WTC11 (cell line): Measurements from ENCODE around the gene RYR2. TPM values are rescaled to one million over a fixed set of nuclear protein-coding genes. Genes with fewer than 3 reads are reported as not detected.

Source experiments
- ATAC-seq: fragments of 200-7000 bp; cut with Tn5 transposase; 2 replicates; pipeline ENCODE4 v1.10.0; 2021; ENCODE audit warnings: mild to moderate bottlenecking, moderate library complexity
- CTCF ChIA-PET: fragments of 300-600 bp; sonication (Branson Sonifier 250); formaldehyde crosslinking; loops from one replicate; lab custom pipeline; 2021; ENCODE audit warnings: antibody characterized with exemption; lab: Charles Lee
- POLR2A ChIA-PET: fragments of 350-600 bp; sonication (Branson Sonifier 250); formaldehyde crosslinking; loops from one replicate; lab custom pipeline; 2021; ENCODE audit warnings: antibody characterized with exemption; lab: Charles Lee
- DNase-seq: peaks from one replicate; pipeline ENCODE4 v3.0.0; 2021; ENCODE audit warnings: low spot score
- H3K27ac Mint-ChIP-seq: 2 replicates; pipeline ENCODE4 v1.8.0; 2021; ENCODE audit warnings: mixed read lengths
- H3K27me3 Mint-ChIP-seq: 2 replicates; pipeline ENCODE4 v1.8.0; 2021; ENCODE audit warnings: low read depth, mild to moderate bottlenecking, moderate library complexity, mixed read lengths
- H3K36me3 Mint-ChIP-seq: 2 replicates; pipeline ENCODE4 v1.8.0; 2021; ENCODE audit warnings: mixed read lengths
- H3K4me1 Mint-ChIP-seq: 2 replicates; pipeline ENCODE4 v1.8.0; 2022; ENCODE audit warnings: mixed read lengths
- H3K4me3 Mint-ChIP-seq: 2 replicates; pipeline ENCODE4 v1.8.0; 2021; ENCODE audit warnings: mild to moderate bottlenecking, moderate library complexity, mixed read lengths
- H3K9me3 Mint-ChIP-seq: 2 replicates; pipeline ENCODE4 v1.8.0; 2021; ENCODE audit warnings: mixed read lengths
- AR ChIP-seq: fragments of 250-450 bp; sonication (Bioruptor Pico); IDR thresholded peaks from 2 replicates; pipeline ENCODE4 v1.9.0; 2021; ENCODE audit warnings: mild to moderate bottlenecking
- ATF1 ChIP-seq: sonication (generic); formaldehyde crosslinking; IDR thresholded peaks from 2 replicates; pipeline ENCODE4 v1.8.1; 2023; ENCODE audit warnings: mild to moderate bottlenecking, moderate library complexity, missing genetic modification reagents
- CDX4 ChIP-seq: fragments of 250-450 bp; sonication (Bioruptor Pico); IDR thresholded peaks from 2 replicates; pipeline ENCODE4 v1.9.0; 2021; ENCODE audit warnings: moderate library complexity, mild to moderate bottlenecking, inconsistent platforms, borderline replicate concordance
- E2F1 ChIP-seq: sonication (generic); formaldehyde crosslinking; IDR thresholded peaks from 2 replicates; pipeline ENCODE4 v1.8.0; 2022; ENCODE audit warnings: mild to moderate bottlenecking, missing genetic modification reagents
- ESRRA ChIP-seq: sonication (generic); formaldehyde crosslinking; IDR thresholded peaks from 2 replicates; pipeline ENCODE4 v1.8.1; 2022; ENCODE audit warnings: mild to moderate bottlenecking, missing genetic modification reagents, borderline replicate concordance
- FOXK1 ChIP-seq: sonication (generic); formaldehyde crosslinking; IDR thresholded peaks from 2 replicates; pipeline ENCODE4 v1.8.0; 2022; ENCODE audit warnings: mild to moderate bottlenecking, moderate library complexity, missing genetic modification reagents
- HMGA2 ChIP-seq: fragments of 250-450 bp; sonication (Bioruptor Pico); IDR thresholded peaks from 2 replicates; pipeline ENCODE4 v1.4.0; 2021; ENCODE audit warnings: mild to moderate bottlenecking, moderate library complexity
- JAZF1 ChIP-seq: fragments of 250-450 bp; sonication (Bioruptor Pico); IDR thresholded peaks from 2 replicates; pipeline ENCODE4 v1.9.0; 2021; ENCODE audit warnings: moderate library complexity, mild to moderate bottlenecking, inconsistent platforms
- JUN ChIP-seq: sonication (generic); formaldehyde crosslinking; IDR thresholded peaks from 2 replicates; pipeline ENCODE4 v1.8.0; 2023; ENCODE audit warnings: mild to moderate bottlenecking, missing genetic modification reagents
- MYBL2 ChIP-seq: sonication (generic); formaldehyde crosslinking; IDR thresholded peaks from 2 replicates; pipeline ENCODE4 v1.8.1; 2023; ENCODE audit warnings: mild to moderate bottlenecking, moderate library complexity, missing genetic modification reagents
- NFATC4 ChIP-seq: fragments of 250-450 bp; sonication (Bioruptor Pico); IDR thresholded peaks from 2 replicates; pipeline ENCODE4 v1.9.0; 2021; ENCODE audit warnings: mild to moderate bottlenecking
- NFE2L1 ChIP-seq: sonication (generic); formaldehyde crosslinking; IDR thresholded peaks from 2 replicates; pipeline ENCODE4 v1.8.1; 2023; ENCODE audit warnings: missing genetic modification reagents
- NFYB ChIP-seq: sonication (generic); formaldehyde crosslinking; conservative IDR thresholded peaks from 2 replicates; pipeline ENCODE4 v1.8.0; 2022; ENCODE audit warnings: low read depth, missing genetic modification reagents
- NR1H2 ChIP-seq: sonication (generic); formaldehyde crosslinking; IDR thresholded peaks from 2 replicates; pipeline ENCODE4 v1.9.0; 2021; ENCODE audit warnings: mild to moderate bottlenecking, moderate library complexity, missing genetic modification reagents
- PREB ChIP-seq: sonication (generic); formaldehyde crosslinking; IDR thresholded peaks from 2 replicates; pipeline ENCODE4 v1.8.1; 2022; ENCODE audit warnings: mild to moderate bottlenecking, missing genetic modification reagents, moderate library complexity, borderline replicate concordance
- PRRX2 ChIP-seq: fragments of 250-450 bp; sonication (Bioruptor Pico); IDR thresholded peaks from 2 replicates; pipeline ENCODE4 v1.8.0; 2021; ENCODE audit warnings: mild to moderate bottlenecking
- RORB ChIP-seq: fragments of 250-450 bp; sonication (Bioruptor Pico); IDR thresholded peaks from 2 replicates; pipeline ENCODE4 v1.9.0; 2021; ENCODE audit warnings: mild to moderate bottlenecking
- SMAD3 ChIP-seq: sonication (generic); formaldehyde crosslinking; IDR thresholded peaks from 2 replicates; pipeline ENCODE4 v1.8.0; 2022; ENCODE audit warnings: missing genetic modification reagents, mild to moderate bottlenecking, borderline replicate concordance
- SMAD4 ChIP-seq: sonication (generic); formaldehyde crosslinking; IDR thresholded peaks from 2 replicates; pipeline ENCODE4 v1.8.0; 2022; ENCODE audit warnings: mild to moderate bottlenecking, missing genetic modification reagents
- ZNF121 ChIP-seq: sonication (generic); formaldehyde crosslinking; IDR thresholded peaks from 2 replicates; pipeline ENCODE4 v1.8.0; 2023; ENCODE audit warnings: missing genetic modification reagents
- ZNF232 ChIP-seq: sonication (generic); formaldehyde crosslinking; IDR thresholded peaks from 2 replicates; pipeline ENCODE4 v1.8.0; 2022; ENCODE audit warnings: mild to moderate bottlenecking, missing genetic modification reagents
- ZNF263 ChIP-seq: sonication (generic); formaldehyde crosslinking; IDR thresholded peaks from 2 replicates; pipeline ENCODE4 v1.8.1; 2022; ENCODE audit warnings: low read depth, mild to moderate bottlenecking, moderate library complexity, missing genetic modification reagents
- total RNA-seq: library from RNA; stranded (reverse); gene quantifications from 3 replicates; pipeline ENCODE4 v1.2.3, GENCODE V29; 2021
- TF ChIP-seq, protein P1 (sequence below): sonication (generic); formaldehyde crosslinking; IDR thresholded peaks from 2 replicates; pipeline ENCODE4 v1.8.1; 2023; ENCODE audit warnings: mild to moderate bottlenecking, missing genetic modification reagents
- TF ChIP-seq, protein P2 (sequence below): sonication (generic); formaldehyde crosslinking; IDR thresholded peaks from 2 replicates; pipeline ENCODE4 v1.8.1; 2023; ENCODE audit warnings: mild to moderate bottlenecking, missing genetic modification reagents

RYR2 gene
- total RNA-seq, 1 experiment from 2014 or later, result 7.9 TPM

DNA sequence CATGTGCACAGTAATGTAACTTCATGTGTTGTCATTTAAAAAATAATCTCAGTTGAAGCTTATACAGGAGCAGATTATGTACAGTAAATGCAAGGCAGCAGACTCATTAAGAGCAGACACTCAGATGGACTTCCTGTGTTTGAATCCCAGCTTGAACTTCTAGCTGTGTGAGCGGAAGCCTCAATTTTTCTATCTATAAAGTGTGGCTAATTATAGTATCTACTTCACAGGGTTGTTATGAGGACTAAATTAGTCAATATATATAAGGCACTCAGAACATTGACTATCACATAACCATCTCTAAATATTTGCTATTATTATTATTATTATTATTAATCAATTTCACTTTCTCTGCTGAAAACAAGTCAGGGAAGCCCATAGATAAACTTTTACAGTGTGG lies 707.1 kb downstream of the RYR2 start:
- ChIA-PET CTCF (no interaction called here), POLR2A (no interaction called here)
- no peak for DNase-seq

DNA sequence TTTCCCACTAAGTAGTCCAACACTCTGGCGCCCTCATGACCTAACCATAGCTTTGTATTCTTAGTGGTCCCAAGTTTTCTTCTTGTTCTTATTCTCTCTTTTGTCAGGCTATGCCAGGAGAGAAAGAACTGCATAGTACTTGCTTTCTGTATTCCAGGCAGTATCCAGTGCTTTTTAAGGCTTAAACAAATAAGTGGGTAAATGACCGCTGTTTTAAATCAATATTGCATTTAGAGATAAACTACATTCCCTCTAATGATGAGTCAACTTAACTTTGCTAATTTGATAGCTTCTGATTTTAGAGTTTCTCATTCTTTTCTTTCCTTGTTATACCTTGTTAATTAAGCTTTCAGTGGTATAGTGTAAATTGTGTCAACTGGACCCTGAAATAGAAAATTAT lies 709.1 kb downstream of the RYR2 start:
- ATAC-seq, result no peak
- Mint-ChIP-seq H3K27me3 (no peaks in the 10 kb centered on the region), H3K9me3 (no peaks in the 10 kb centered on the region), H3K4me3 (no peak overlapping the region), H3K4me1 (peaks cover 25% of the 10 kb centered on the region), H3K36me3 (no peaks in the 10 kb centered on the region), H3K27ac (no peak overlapping the region)
- DNase-seq, result no peak
- no peak for TF ChIP-seq FOXK1 (CRISPR knock-in tag)
- no peak for TF ChIP-seq ZNF263 (CRISPR knock-in tag)
- TF ChIP-seq ESRRA (CRISPR knock-in tag), result no peak
- no peak for TF ChIP-seq E2F1 (CRISPR knock-in tag)
- no peak for TF ChIP-seq JAZF1 (CRISPR knock-in tag)
- no peak for TF ChIP-seq NFATC4 (CRISPR knock-in tag)
- no peak for TF ChIP-seq NFYB
- POLR2A ChIA-PET, result no interaction called here
- CTCF ChIA-PET, result no interaction called here

More for the DNA sequence above, 707.1 kb downstream of the RYR2 start:
- Mint-ChIP-seq H3K4me3 (no peak overlapping the region), H3K36me3 (no peaks in the 10 kb centered on the region), H3K27me3 (no peaks in the 10 kb centered on the region), H3K4me1 (peaks cover 22% of the 10 kb centered on the region), H3K27ac (no peak overlapping the region), H3K9me3 (no peaks in the 10 kb centered on the region)
- ATAC-seq, result no peak
- TF ChIP-seq HMGA2 (CRISPR knock-in tag), result 0 out of 2 replicates have a peak, but pooled peaks have one; percentile 20
- TF ChIP-seq, protein P1, sequence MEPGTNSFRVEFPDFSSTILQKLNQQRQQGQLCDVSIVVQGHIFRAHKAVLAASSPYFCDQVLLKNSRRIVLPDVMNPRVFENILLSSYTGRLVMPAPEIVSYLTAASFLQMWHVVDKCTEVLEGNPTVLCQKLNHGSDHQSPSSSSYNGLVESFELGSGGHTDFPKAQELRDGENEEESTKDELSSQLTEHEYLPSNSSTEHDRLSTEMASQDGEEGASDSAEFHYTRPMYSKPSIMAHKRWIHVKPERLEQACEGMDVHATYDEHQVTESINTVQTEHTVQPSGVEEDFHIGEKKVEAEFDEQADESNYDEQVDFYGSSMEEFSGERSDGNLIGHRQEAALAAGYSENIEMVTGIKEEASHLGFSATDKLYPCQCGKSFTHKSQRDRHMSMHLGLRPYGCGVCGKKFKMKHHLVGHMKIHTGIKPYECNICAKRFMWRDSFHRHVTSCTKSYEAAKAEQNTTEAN, result no peak

- Mint-ChIP-seq H3K27me3 (no peaks in the 10 kb centered on the region), H3K9me3 (no peaks in the 10 kb centered on the region), H3K36me3 (no peaks in the 10 kb centered on the region), H3K4me3 (no peak overlapping the region), H3K4me1 (peaks cover 18% of the 10 kb centered on the region), H3K27ac (no peak overlapping the region)
- CTCF ChIA-PET, result interaction anchor here (0.6 kb wide), 1 partner anchor 19 kb away, joined by 4 read pairs; no protein-coding TSS in a partner anchor
- ATAC-seq (no peak), DNase-seq (no peak)
- POLR2A ChIA-PET, result no interaction called here
- TF ChIP-seq ZNF121 (CRISPR knock-in tag) (no peak), NFE2L1 (CRISPR knock-in tag) (no peak), NR1H2 (CRISPR knock-in tag) (no peak), ZNF232 (no peak), SMAD3 (CRISPR knock-in tag) (no peak), MYBL2 (CRISPR knock-in tag) (no peak), ATF1 (no peak), JUN (CRISPR knock-in tag) (no peak), AR (CRISPR knock-in tag) (no peak), PRRX2 (CRISPR knock-in tag) (no peak), PREB (no peak), RORB (CRISPR knock-in tag) (no peak), CDX4 (CRISPR knock-in tag) (no peak), SMAD4 (CRISPR knock-in tag) (no peak)
- TF ChIP-seq, protein P2, sequence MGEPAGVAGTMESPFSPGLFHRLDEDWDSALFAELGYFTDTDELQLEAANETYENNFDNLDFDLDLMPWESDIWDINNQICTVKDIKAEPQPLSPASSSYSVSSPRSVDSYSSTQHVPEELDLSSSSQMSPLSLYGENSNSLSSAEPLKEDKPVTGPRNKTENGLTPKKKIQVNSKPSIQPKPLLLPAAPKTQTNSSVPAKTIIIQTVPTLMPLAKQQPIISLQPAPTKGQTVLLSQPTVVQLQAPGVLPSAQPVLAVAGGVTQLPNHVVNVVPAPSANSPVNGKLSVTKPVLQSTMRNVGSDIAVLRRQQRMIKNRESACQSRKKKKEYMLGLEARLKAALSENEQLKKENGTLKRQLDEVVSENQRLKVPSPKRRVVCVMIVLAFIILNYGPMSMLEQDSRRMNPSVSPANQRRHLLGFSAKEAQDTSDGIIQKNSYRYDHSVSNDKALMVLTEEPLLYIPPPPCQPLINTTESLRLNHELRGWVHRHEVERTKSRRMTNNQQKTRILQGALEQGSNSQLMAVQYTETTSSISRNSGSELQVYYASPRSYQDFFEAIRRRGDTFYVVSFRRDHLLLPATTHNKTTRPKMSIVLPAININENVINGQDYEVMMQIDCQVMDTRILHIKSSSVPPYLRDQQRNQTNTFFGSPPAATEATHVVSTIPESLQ (CRISPR knock-in tag), result no peak
Observed at GRCh38 chr1:237754627-237755026, 712.6 kb downstream of the RYR2 start.
